ENCODE measurements around the gene ARID1B. TPM values are rescaled to one million over a fixed set of nuclear protein-coding genes. Genes with fewer than 3 reads are reported as not detected.

The ARID1B gene
- total and polyA plus RNA-seq, 10 of the 15 experiments (the other 5 are each of a cell fraction or from before 2014, with no cell fraction given), result 24.7 to 133 (median 54.6) TPM

DNA sequence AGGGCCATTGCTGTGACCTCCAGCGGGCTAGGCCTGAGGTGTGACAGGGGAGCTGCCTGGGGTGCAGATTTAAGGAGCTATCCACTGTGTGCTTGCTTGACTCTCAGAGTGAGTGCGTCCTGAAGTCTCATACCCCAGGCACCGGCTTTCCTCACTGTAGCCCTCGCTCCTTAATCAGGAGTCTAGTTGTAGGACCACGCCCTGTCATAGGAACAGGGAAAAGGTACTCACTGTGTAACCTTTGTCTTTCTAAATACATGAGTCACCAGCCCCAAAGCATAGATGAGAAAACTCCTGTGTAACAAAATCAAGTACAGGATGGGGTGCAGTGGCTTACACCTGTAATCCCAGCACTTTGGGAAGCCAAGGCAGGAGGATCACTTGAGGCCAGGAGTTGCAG lies 404.5 kb downstream of the ARID1B start:
- Histone ChIP-seq H3K27ac (ENCODE audit: control insufficient read depth, insufficient read depth) (no peak overlapping the region), H3K4me1 (ENCODE audit: control insufficient read depth, insufficient read depth, low read length) (no peaks in the 10 kb centered on the region), H3K36me3 (ENCODE audit: control insufficient read depth in 2 of 2, insufficient read depth in 2 of 2, low read length in 1 of 2) (peaks cover 9 to 44% of the 10 kb centered on the region in 2 experiments; a peak in 3 of 4 replicates), H3K4me2 (ENCODE audit: control insufficient read depth, insufficient read depth) (no peak overlapping the region), H3K4me3 (no peak overlapping the region), H2AFZ (ENCODE audit: control insufficient read depth, low read depth, low read length) (no peak overlapping the region), H4K20me1 (ENCODE audit: control insufficient read depth, insufficient read depth) (no peaks in the 10 kb centered on the region), H3K79me2 (ENCODE audit: control insufficient read depth, insufficient read depth, low read length) (no peaks in the 10 kb centered on the region), H3K27me3 (replicated peaks in 1 of 2; ENCODE audit: control insufficient read depth in 2 of 2, insufficient read depth in 2 of 2, low read length in 1 of 2) (no peaks in the 10 kb centered on the region), H3K9me3 (replicated peaks; ENCODE audit: control insufficient read depth, insufficient read depth, low read length) (no peaks in the 10 kb centered on the region), H3K9ac (ENCODE audit: control insufficient read depth, insufficient read depth, low read length) (no peak overlapping the region)
- TF ChIP-seq, protein P1, sequence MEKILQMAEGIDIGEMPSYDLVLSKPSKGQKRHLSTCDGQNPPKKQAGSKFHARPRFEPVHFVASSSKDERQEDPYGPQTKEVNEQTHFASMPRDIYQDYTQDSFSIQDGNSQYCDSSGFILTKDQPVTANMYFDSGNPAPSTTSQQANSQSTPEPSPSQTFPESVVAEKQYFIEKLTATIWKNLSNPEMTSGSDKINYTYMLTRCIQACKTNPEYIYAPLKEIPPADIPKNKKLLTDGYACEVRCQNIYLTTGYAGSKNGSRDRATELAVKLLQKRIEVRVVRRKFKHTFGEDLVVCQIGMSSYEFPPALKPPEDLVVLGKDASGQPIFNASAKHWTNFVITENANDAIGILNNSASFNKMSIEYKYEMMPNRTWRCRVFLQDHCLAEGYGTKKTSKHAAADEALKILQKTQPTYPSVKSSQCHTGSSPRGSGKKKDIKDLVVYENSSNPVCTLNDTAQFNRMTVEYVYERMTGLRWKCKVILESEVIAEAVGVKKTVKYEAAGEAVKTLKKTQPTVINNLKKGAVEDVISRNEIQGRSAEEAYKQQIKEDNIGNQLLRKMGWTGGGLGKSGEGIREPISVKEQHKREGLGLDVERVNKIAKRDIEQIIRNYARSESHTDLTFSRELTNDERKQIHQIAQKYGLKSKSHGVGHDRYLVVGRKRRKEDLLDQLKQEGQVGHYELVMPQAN (conservative IDR thresholded peaks at IDR 0.05), result no peak
- TF ChIP-seq SP1 (IDR thresholded peaks at IDR 0.05; ENCODE audit: low read depth, low read length) (no peak), NFYB (IDR thresholded peaks at IDR 0.05; ENCODE audit: insufficient read depth, low read depth, low read length) (no peak), EZH2 (IDR thresholded peaks at IDR 0.05; ENCODE audit: borderline replicate concordance, control insufficient read depth, low read depth, low read length) (no peak), BRCA1 (IDR thresholded peaks at IDR 0.05; ENCODE audit: low read depth, low read length) (no peak), MTA3 (IDR thresholded peaks at IDR 0.05; ENCODE audit: borderline replicate concordance, low read length) (no peak), JUNB (IDR thresholded peaks at IDR 0.05) (no peak), TCF7 (IDR thresholded peaks at IDR 0.05; ENCODE audit: borderline replicate concordance) (no peak), NRF1 (conservative IDR thresholded peaks at IDR 0.05; ENCODE audit: low read depth, low read length) (no peak), NR2C2 (IDR thresholded peaks at IDR 0.05; ENCODE audit: borderline replicate concordance, control insufficient read depth, insufficient read length, low read depth) (no peak), ETV6 (conservative IDR thresholded peaks at IDR 0.05 in 1 of 2, IDR thresholded peaks at IDR 0.05 in 1 of 2; ENCODE audit: borderline replicate concordance in 1 of 2, low read depth in 1 of 2) (no peak)
- TF ChIP-seq, protein P2, sequence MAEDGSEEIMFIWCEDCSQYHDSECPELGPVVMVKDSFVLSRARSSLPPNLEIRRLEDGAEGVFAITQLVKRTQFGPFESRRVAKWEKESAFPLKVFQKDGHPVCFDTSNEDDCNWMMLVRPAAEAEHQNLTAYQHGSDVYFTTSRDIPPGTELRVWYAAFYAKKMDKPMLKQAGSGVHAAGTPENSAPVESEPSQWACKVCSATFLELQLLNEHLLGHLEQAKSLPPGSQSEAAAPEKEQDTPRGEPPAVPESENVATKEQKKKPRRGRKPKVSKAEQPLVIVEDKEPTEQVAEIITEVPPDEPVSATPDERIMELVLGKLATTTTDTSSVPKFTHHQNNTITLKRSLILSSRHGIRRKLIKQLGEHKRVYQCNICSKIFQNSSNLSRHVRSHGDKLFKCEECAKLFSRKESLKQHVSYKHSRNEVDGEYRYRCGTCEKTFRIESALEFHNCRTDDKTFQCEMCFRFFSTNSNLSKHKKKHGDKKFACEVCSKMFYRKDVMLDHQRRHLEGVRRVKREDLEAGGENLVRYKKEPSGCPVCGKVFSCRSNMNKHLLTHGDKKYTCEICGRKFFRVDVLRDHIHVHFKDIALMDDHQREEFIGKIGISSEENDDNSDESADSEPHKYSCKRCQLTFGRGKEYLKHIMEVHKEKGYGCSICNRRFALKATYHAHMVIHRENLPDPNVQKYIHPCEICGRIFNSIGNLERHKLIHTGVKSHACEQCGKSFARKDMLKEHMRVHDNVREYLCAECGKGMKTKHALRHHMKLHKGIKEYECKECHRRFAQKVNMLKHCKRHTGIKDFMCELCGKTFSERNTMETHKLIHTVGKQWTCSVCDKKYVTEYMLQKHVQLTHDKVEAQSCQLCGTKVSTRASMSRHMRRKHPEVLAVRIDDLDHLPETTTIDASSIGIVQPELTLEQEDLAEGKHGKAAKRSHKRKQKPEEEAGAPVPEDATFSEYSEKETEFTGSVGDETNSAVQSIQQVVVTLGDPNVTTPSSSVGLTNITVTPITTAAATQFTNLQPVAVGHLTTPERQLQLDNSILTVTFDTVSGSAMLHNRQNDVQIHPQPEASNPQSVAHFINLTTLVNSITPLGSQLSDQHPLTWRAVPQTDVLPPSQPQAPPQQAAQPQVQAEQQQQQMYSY (CRISPR knock-in tag; IDR thresholded peaks at IDR 0.05), result no peak
- intact Hi-C loops (cut with micrococcal nuclease; ENCODE audit: unreplicated experiment) (loop anchor here (10.0 kb wide), 1 partner anchor 147 kb away; no protein-coding TSS in a partner anchor), in situ Hi-C loops (cut with MboI) (no loop called here)
- ChIA-PET CTCF (no interaction called here), RAD21 (ENCODE audit: unreplicated experiment) (no interaction called here), POLR2A (no interaction called here), SMC1A (ENCODE audit: uncharacterized antibody, unreplicated experiment) (no interaction called here)
- FAIRE-seq, result no peak
- WGBS (ENCODE audit: insufficient coverage, insufficient replicate concordance, low lambda C conversion rate, missing lambda C conversion rate), result 97% methylated on average over 5 of the region's 5 CpGs
- no TSS peak for BruUV-seq (replicated peaks)
- ATAC-seq, result no peak
- no peak for DNase-seq (ENCODE audit: low read depth, low spot score)

Data from GM12878 (cell line).